ENCODE data around the gene NLGN1.
"Not testable (repeated sequence)": the region's sequence is repeated elsewhere in the genome, so short reads cannot be mapped to it uniquely, and the experiment has no call there.

- not testable (repeated sequence) for TF ChIP-seq POLR2AphosphoS5 (IDR thresholded peaks at IDR 0.05; ENCODE audit: low read depth, low read length); SIN3A (IDR thresholded peaks at IDR 0.05; ENCODE audit: borderline replicate concordance, insufficient read depth, low read depth, low read length)
- TF ChIP-seq, protein P1, sequence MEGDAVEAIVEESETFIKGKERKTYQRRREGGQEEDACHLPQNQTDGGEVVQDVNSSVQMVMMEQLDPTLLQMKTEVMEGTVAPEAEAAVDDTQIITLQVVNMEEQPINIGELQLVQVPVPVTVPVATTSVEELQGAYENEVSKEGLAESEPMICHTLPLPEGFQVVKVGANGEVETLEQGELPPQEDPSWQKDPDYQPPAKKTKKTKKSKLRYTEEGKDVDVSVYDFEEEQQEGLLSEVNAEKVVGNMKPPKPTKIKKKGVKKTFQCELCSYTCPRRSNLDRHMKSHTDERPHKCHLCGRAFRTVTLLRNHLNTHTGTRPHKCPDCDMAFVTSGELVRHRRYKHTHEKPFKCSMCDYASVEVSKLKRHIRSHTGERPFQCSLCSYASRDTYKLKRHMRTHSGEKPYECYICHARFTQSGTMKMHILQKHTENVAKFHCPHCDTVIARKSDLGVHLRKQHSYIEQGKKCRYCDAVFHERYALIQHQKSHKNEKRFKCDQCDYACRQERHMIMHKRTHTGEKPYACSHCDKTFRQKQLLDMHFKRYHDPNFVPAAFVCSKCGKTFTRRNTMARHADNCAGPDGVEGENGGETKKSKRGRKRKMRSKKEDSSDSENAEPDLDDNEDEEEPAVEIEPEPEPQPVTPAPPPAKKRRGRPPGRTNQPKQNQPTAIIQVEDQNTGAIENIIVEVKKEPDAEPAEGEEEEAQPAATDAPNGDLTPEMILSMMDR (IDR thresholded peaks at IDR 0.05) = not testable (repeated sequence)
These were observed 197.3 kb downstream of the NLGN1 start for GRCh38 chr3:173594881-173595280.

Data from Panc1 (cell line).